Right renal pelvis (tissue), 4 donors: ENCODE results near the gene CLPTM1. TPM values are rescaled to one million over a fixed set of nuclear protein-coding genes. Genes with fewer than 3 reads are reported as not detected.

Experiments used
- DNase-seq, 4 donors: peaks; one replicate each; pipeline ENCODE4 v3.0.0-alpha.2; 2013; ENCODE audit warnings: low read depth in 4 of 4, low spot score in 3 of 4, missing footprints in 1 of 4
- polyA plus RNA-seq, 4 donors: library from polyadenylated mRNA; unstranded; fragments of 120-200 nt; gene quantifications; one replicate each; pipeline ENCODE4 v1.2.1, GENCODE V29; 2013; ENCODE audit not compliant: insufficient read length in 4 of 4

CLPTM1 gene
- polyA plus RNA-seq, 4 donors = 107 to 127 (median 121) TPM

DNA sequence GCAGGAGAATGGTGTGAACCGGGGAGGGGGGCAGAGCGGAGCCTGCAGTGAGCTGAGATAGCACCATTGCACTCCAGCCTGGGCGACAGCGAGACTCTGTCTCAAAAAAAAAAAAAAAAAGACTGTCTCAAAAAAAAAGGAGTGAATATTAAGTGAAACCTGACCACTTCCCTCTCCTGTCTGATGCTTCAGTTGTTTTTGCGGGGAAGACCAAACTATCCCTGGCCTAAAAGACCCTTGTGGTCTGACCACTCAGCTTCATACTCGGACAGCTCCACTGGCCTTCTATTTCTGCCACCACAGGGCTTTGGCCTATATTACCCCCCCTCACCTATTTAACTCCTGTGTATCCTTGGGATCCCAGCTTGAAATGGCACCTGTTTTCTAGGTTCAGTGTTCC lies 85.9 kb downstream of the CLPTM1 start:
- no peak for DNase-seq

Other genes with a start within 250 kb of the CLPTM1 start
- 10 to 100 TPM in 1 of 4 donors, 1 to 10 TPM in 3; 5.6 to 10.2 (median 6.2) TPM for gene BCL3, start 206.7 kb upstream of the CLPTM1 start, polyA plus RNA-seq
- gene CBLC, start 177.5 kb upstream of the CLPTM1 start, polyA plus RNA-seq = 1 to 10 TPM; 4.3 to 7.4 (median 5.7) TPM
- 100 to 1,000 TPM; 457 to 754 (median 572) TPM for gene BCAM, start 146.3 kb upstream of the CLPTM1 start, polyA plus RNA-seq
- 100 to 1,000 TPM; 149 to 180 (median 159) TPM for gene NECTIN2, start 109.1 kb upstream of the CLPTM1 start, polyA plus RNA-seq
- gene TOMM40, start 64.1 kb upstream of the CLPTM1 start, polyA plus RNA-seq = 10 to 100 TPM; 44.7 to 54.6 (median 47.6) TPM
- gene APOE, start 49.6 kb upstream of the CLPTM1 start, polyA plus RNA-seq = 100 to 1,000 TPM; 261 to 604 (median 299) TPM
- 10 to 100 TPM; 10.5 to 12.5 (median 11.2) TPM for gene APOC1, start 40.8 kb upstream of the CLPTM1 start, polyA plus RNA-seq
- gene APOC4, start 13.1 kb upstream of the CLPTM1 start, polyA plus RNA-seq = not detected
- 10 to 100 TPM in 2 of 4 donors, 1 to 10 TPM in 2; 6.2 to 14.9 (median 9.6) TPM for gene APOC2, start 9.3 kb upstream of the CLPTM1 start, polyA plus RNA-seq
- gene RELB, start 46.1 kb downstream of the CLPTM1 start, polyA plus RNA-seq = 1 to 10 TPM; 5.2 to 7.7 (median 5.9) TPM
- gene CLASRP, start 83.7 kb downstream of the CLPTM1 start, polyA plus RNA-seq = 10 to 100 TPM; 55.8 to 63.3 (median 59.1) TPM
- gene ZNF296, start 121.1 kb downstream of the CLPTM1 start, polyA plus RNA-seq = 1 to 10 TPM in 1 of 4 donors, under 1 TPM in 3; 0.78 to 1.5 (median 0.95) TPM
- 10 to 100 TPM; 19.0 to 26.7 (median 21.8) TPM for gene GEMIN7, start 123.9 kb downstream of the CLPTM1 start, polyA plus RNA-seq
- 10 to 100 TPM; 23.8 to 35.3 (median 26.0) TPM for gene PPP1R37, start 137.8 kb downstream of the CLPTM1 start, polyA plus RNA-seq
- under 1 TPM; 0.10 to 0.25 (median 0.11) TPM for gene NKPD1, start 205.6 kb downstream of the CLPTM1 start, polyA plus RNA-seq
- gene TRAPPC6A, start 222.9 kb downstream of the CLPTM1 start, polyA plus RNA-seq = 10 to 100 TPM; 32.1 to 60.7 (median 35.3) TPM
- gene BLOC1S3, start 223.4 kb downstream of the CLPTM1 start, polyA plus RNA-seq = 10 to 100 TPM; 10.5 to 13.9 (median 11.2) TPM